GF-D8 (cell line): ENCODE measurements around the gene TGM2.

ENCODE experiments used
- DNase-seq: peaks from one replicate; lab custom pipeline; 2025; lab: John Stamatoyannopoulos, UW

The TGM2 gene

DNA sequence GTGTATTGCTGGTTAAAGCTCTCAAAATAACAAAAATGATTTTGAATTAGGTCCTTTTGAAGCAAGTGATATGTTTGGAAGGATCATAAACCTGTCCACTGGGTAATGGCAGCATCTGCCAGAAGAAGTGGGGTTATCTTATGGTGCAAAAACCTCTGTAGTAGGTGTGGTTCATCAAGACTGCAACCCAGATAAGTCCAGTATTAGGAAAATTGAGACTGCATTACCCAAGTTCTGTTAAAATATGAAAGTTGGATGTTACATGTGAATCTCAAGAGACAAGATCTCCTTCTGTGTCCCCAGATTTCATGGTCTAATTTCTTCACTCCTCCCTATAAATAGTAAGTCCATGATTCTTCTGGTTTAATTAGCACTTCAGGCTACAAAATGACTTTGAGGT, 72.2 kb downstream of the TGM2 start:
- no peak for DNase-seq

DNA sequence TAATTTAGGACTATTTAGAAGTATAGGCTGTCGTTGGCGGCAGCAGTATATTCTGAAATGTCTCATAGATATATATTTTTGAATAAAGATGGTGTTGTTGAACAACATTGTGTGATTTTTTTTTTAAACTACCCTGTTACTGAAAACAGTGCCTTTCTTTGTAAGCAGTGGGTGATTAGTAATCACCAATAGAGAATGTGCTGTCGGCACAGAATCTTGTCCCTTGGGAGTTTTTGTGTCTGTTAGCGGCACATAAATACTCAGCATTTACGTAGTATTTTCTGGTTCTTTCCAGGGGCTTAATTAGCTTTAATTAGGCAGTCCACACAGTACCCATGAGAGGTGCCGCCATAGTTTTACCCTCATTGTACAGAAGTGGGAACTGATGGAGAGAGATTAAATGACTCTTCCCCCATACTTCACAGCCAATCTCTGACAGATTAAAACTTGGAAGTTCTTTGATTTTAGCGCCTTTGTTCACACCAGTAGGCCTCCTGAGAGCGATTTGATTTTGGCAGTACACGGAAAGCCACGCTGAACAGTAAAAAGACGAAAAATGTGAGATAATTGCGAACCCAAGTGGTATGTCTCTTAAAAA, 72.7 kb downstream of the TGM2 start:
- DNase-seq: no peak

GRCh38 chr20:38091441-38092216, 73.4 kb downstream of the TGM2 start:
- no peak for DNase-seq

DNA sequence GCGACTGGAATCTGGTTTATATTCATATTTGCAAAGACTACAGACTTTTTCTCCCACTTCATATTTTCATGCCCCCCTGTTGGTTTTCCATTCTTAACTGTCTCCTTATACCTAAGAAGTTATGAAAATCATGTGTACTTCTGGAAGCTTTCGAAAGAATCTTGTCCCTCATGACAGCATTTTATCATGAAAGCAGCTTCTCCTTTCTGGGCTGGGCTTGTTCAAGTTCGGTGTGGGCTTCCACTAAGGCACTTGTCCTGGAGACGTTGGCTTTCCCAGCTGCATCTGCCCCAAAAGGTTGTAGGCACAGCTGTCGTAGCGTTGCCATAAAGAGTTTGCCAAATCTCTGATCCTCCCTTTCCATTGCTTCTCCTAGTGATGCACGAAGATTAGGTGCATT, 75.0 kb downstream of the TGM2 start:
- no peak for DNase-seq

DNA sequence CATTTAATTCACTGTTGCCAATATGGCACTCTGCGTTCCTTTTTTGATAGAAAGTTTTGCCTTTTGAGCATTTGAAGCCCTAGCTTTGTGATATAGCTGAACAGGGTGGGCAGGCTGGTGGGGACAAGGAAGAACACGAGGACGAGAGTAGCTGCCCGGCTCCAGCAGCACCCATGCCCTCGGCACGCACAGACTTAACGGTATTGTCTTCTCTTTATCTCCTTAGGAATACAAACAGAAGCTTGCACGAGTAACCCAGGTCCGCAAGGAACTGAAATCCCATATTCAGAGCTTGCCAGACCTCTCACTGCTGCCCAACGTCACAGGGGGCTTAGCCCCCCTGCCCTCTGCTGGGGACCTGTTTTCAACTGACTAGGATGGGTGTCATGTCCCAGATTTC, 75.6 kb downstream of the TGM2 start:
- DNase-seq: no peak

DNA sequence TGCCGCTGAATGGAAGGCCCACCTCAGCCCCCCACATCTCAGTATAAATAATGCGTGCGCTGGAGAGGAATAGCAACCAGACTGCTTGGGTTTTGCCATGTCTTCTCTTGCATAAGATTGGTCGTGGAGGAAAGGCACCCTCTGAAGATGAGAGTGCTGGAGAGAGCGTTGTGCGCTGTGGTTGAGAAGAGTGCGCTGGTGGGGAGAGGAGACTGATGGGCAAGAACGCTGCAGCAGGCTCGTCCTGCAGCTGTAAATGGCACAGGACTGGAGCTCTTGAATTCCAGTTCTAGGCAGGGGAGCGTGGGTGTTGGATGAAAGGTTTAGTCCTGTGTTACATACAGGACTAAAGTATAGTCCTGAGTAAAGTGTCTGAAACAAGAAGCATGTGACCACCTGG, 80.0 kb downstream of the TGM2 start:
- DNase-seq: no peak

DNA sequence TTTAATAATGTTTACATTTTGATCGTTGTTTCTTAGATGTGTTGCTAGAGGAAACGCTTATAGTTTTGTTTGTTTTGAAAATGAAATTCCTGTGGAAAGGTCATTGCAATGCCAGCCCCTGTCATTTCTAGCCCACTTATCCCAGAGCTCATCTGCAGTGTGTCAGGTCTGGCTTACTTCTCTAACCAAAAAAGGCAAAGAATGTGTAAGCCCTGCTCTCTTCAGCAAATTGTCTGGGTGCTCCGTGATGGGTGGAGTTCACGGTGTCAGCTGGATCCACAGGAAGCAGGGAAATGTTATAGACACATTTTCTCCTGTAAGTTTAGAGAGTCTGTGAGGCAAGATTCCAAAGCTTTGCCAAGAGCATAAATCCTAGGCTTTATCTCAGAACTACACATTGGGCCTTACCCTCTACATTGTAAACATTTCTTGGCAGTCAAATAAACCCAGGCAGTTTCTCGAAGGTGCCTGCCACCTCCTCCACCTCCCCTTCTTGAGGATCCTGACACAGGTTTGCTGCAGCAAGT, 80.6 kb downstream of the TGM2 start:
- DNase-seq: no peak

DNA sequence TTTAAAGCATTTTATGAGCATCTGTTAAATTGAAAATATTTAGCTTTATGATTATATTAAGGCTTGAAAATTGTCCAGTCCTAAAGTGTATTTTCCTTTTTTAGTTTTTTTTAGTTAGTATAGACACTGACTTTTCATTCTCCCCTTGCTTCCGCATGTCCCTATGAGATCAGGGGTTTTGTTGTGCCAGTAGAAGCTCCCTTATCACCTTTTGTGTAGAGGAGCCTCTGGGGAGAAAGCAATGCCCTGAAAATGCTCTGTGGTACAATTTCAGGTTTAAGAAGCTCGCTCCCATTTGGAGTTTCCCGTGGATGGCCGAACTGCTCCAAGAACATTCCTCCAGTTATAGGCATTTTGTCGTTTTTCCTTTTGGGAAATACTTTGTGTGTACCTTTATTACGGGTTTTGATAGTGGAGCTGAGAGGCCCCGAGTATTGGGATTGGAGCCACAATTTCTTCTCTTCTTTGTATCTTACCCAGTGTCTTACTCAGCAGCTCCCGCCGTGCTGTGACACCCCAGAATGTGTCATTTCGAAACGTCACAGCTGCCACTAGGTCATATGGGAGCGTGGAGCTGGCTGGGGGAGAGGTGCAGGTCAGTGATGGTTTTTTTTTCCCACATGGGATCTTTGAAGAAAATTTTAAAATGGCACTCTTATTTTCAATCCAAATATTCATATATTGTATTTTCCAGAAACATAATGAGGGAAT, 81.6 kb downstream of the TGM2 start:
- no peak for DNase-seq

GRCh38 chr20:38082894-38083293, 82.2 kb downstream of the TGM2 start:
- no peak for DNase-seq

DNA sequence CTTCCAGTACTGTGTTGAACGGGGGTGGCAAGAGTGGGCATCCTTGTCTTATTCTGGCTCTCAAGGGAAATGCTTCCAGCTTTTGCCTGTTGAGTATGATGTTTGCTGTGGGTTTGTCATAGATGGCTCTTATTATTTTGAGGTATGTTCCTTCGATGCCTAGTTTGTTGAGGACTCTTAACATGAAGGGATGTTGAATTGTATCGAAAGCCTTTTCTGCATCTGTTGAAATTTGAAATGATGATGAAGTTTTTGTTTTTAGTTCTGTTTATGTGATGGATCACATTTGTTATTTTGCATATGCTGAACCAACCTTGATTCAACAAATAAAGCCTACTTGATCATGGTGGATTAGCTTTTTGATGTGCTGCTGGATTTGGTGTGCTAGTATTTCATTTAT, 83.5 kb downstream of the TGM2 start:
- no peak for DNase-seq

- no peak for DNase-seq
Measured at GRCh38 chr20:38079353-38079752, 85.7 kb downstream of the TGM2 start.

DNA sequence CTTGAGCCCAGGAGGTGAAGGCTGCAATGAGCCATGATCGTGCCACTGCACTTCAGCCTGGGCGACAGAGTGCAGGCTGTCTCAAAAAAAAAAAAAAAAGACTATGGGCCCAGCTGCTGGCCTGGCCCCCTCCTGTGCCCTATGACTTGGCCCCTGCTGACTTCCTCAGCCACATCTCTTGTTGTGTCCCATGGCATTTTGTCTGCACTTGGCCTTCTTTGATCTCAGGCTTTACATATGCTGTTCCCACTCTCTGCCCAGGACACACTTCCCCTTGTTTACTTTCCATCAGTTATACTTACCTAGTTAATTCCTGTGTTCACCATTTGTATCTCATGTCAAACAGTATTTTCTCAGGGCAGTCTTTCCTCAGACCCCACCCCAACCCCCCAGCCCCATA, 87.0 kb downstream of the TGM2 start:
- DNase-seq: no peak
